Coronary artery (tissue), 2 donors: ENCODE data around the gene KAZN.

ENCODE experiments used
- DNase-seq: peaks from one replicate; pipeline ENCODE4 v3.0.0-alpha.2; 2017; ENCODE audit warnings: low spot score
- H3K27ac ChIP-seq, 2 donors: fragments of 200-600 bp; sonication (generic); one replicate each; pipeline ENCODE4 v1.5.1; 2016 to 2019
- H3K4me3 ChIP-seq: fragments of 200-600 bp; sonication (generic); 2 replicates; pipeline ENCODE4 v1.5.1; 2016; ENCODE audit warnings: mild to moderate bottlenecking, moderate library complexity
- TF ChIP-seq, protein P1 (sequence below): fragments of 200-600 bp; sonication (generic); IDR thresholded peaks from one replicate; pipeline ENCODE4 v1.5.1; 2019; ENCODE audit warnings: antibody characterized with exemption

The KAZN gene

DNA sequence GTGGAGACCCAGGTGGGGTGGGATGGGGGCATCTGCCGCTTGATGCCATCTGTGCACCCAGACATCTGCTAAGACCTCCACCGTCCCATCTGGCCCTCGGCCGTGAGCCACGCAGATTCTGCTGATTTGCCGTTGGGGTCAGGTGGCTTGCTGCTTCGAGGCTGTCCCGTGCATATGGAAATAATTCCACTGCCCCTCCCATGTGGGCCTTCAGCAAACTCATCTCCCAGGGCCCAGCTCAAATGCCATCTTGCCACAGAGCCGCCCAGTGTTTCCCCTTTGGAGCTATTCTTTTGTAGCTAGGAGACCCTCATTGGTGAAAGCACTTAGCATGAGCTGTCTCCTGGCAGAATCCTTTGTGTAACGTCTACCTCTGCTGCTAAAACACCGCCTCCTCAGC is 99.8 kb downstream of the KAZN start:
- TF ChIP-seq, protein P1, sequence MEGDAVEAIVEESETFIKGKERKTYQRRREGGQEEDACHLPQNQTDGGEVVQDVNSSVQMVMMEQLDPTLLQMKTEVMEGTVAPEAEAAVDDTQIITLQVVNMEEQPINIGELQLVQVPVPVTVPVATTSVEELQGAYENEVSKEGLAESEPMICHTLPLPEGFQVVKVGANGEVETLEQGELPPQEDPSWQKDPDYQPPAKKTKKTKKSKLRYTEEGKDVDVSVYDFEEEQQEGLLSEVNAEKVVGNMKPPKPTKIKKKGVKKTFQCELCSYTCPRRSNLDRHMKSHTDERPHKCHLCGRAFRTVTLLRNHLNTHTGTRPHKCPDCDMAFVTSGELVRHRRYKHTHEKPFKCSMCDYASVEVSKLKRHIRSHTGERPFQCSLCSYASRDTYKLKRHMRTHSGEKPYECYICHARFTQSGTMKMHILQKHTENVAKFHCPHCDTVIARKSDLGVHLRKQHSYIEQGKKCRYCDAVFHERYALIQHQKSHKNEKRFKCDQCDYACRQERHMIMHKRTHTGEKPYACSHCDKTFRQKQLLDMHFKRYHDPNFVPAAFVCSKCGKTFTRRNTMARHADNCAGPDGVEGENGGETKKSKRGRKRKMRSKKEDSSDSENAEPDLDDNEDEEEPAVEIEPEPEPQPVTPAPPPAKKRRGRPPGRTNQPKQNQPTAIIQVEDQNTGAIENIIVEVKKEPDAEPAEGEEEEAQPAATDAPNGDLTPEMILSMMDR: no peak
- DNase-seq: peak; percentile 56
- Histone ChIP-seq H3K4me3 (no peak overlapping the region), H3K27ac (no peak overlapping the region)

DNA sequence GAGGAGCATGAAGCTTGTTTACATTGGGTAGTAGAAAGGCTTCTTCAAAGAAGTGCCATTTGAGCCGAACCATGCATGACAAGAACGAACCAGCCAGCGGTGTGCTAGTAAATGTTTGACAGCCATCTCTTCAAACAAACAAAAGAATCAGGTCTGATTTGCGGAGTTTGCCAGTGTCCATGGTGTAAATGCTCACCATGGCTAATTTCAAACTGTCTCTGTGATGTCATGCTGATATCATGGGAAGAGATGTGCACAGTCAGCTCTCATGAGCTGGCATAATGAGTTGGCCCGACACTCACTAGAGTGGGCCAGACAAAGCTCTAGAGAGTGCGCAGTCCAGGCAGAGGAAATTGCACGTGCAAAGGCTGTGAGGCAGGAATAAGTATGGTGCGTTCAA is 101.1 kb downstream of the KAZN start:
- DNase-seq: no peak
- TF ChIP-seq, protein P1: no peak
- Histone ChIP-seq H3K27ac (no peak overlapping the region), H3K4me3 (no peak overlapping the region)

DNA sequence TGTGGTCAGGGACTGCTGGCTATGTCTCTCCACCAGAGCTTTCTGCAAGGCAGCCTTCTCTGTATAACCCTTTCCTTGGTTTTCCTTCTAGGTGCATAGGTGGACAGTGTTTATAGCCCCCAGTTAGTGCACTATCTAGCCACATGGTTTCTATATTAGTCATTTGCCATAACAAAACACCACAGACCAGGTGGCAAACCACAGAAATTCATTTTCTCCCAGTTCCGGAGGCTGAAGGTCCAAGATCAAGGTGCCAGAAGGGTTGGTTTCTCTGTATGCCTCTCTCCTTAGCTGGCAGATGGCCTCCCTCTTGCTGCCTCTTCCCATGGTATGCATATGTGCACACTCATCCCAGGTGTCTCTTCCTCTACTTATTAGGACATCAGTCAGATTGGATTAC is 106.4 kb downstream of the KAZN start:
- no peak for DNase-seq
- Histone ChIP-seq H3K4me3 (no peak overlapping the region), H3K27ac (no peak overlapping the region)
- TF ChIP-seq, protein P1: no peak

DNA sequence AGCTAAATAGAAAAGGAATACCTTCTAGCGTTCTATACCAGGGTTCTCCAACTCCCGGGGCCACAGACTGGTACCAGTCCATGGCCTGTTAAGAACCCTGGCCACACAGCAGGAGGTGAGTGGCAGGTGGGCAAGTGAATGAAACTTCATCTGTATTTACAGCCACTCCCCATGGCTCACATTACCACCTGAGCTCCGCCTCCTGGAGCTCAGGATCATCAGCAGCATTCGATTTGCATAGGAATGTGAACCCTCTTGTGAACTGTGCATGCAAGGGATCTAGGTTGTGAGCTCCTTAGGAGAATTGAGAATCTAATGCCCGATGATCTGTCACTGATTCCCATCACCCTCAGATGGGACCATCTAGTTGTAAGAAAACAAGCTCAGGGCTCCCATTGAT is 107.3 kb downstream of the KAZN start:
- no peak overlapping the region for H3K4me3 ChIP-seq
- DNase-seq: no peak
- TF ChIP-seq, protein P1: no peak
- no peak overlapping the region for H3K27ac ChIP-seq

DNA sequence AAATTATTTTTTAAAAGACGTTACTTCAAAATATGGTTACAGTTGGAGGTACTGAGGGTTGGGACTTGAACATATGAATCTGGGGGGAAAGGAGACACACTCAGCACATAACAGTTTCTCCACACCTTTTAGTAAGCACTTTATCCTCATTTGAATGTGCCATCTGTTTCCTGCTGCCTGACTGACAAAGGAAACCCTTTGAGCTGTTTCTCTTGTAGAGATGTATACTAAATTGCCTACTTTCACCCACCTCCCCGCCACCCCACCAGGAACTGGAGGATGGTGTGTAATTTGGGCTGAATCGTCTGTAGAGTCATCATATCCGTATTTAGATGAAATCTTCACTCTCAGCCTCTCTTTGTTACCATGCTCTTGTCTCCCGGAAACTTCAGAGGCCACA is 108.1 kb downstream of the KAZN start:
- H3K27ac ChIP-seq: no peak overlapping the region
- TF ChIP-seq, protein P1: no peak
- DNase-seq: no peak
- H3K4me3 ChIP-seq: no peak overlapping the region

DNA sequence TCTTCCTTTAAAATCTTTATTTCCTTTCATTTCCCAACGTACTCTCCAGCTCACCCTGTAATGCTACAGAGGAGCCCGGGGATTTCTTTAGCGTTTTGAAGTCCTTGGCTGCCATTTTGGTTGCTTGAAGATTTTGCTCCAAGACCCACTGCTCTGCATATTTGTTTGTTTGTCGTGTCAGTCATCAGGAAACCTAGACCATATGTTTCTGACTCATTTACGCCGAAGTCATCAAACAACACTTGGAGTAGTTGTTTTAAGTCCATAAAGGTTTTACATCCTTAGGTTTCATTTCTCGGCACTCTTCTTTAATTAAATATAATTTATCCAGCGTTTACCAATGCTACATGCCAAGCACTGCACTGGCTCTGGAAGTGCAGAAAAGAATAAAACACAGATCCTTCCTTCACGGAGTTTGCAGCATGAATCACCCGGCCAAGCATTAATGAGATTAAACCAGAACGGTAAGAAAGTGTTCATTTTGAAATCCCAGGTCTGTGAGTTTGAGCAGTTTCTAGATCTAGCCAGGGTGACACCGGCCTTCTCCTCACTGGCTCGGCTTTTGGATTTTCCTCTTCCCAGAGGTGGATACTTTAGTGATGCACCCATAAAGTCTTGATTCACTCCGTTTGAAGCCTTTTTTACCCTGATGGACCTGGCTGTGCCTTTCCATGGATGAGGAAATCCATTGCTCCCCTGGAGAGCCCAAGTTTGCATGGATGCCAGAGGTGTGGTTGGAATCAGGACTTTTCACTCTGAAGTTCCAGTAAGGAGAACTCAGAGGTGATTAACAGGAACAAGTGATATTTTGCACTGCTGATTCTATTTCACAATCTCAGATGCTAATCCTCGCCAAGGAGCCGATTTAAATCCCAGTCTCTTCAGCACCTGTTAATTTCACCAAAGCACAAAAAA is 109.3 kb downstream of the KAZN start:
- no peak for DNase-seq
- Histone ChIP-seq H3K27ac (no peak overlapping the region), H3K4me3 (no peak overlapping the region)
- TF ChIP-seq, protein P1: no peak

DNA sequence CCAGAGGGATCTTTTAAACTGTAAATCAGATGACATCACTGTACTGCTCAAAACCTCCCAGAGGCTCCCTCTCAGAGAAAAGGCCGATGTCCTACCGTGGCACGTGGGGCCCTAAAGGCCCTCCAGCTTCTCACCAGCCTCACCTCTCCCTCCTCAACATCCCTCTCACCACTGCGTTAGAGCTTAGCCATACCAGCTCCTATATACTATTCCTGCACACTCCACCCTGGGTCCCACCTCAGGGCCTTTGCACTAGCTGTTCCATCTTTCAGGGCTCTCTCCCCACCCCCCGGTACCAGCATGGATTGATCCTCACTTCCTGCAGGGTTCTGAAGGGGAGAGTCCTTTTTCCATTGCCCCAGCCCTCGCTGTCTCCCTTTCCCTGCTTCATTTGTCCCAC is 111.8 kb downstream of the KAZN start:
- TF ChIP-seq, protein P1: no peak
- Histone ChIP-seq H3K4me3 (no peak overlapping the region), H3K27ac (no peak overlapping the region)
- no peak for DNase-seq
